Activated CD8-positive, alpha-beta T cell treated with anti-CD3 and anti-CD28 coated beads for 36 hours (primary cell): ENCODE results near the gene INPP5F. TPM values are rescaled to one million over a fixed set of nuclear protein-coding genes. Genes with fewer than 3 reads are reported as not detected.

Experiments
- ATAC-seq: fragments of 200-7000 bp; cut with Tn5 transposase; one replicate; pipeline ENCODE4 v1.10.0; 2021; ENCODE audit warnings: mild to moderate bottlenecking, moderate library complexity
- CTCF ChIA-PET: fragments of 350-600 bp; sonication (Branson Sonifier 250); formaldehyde crosslinking; loops from one replicate; lab custom pipeline; 2021; ENCODE audit warnings: antibody characterized with exemption; lab: Charles Lee
- POLR2A ChIA-PET: fragments of 350-600 bp; sonication (Branson Sonifier 250); formaldehyde crosslinking; loops from one replicate; lab custom pipeline; 2021; ENCODE audit warnings: antibody characterized with exemption; lab: Charles Lee
- DNase-seq: peaks from one replicate; pipeline ENCODE4 v3.0.0-alpha.2; 2020
- H3K27ac Mint-ChIP-seq: one replicate; pipeline ENCODE4 v1.8.0; 2021; ENCODE audit warnings: mild to moderate bottlenecking, mixed read lengths
- H3K27me3 Mint-ChIP-seq: one replicate; pipeline ENCODE4 v1.8.0; 2021; ENCODE audit warnings: mixed read lengths
- H3K36me3 Mint-ChIP-seq: one replicate; pipeline ENCODE4 v1.8.0; 2021; ENCODE audit warnings: low read depth, mixed read lengths
- H3K4me1 Mint-ChIP-seq: one replicate; pipeline ENCODE4 v1.8.0; 2021; ENCODE audit warnings: low read depth, mixed read lengths
- H3K4me3 Mint-ChIP-seq: one replicate; pipeline ENCODE4 v1.8.0; 2021; ENCODE audit warnings: mild to moderate bottlenecking, moderate library complexity, mixed read lengths
- H3K9me3 Mint-ChIP-seq: one replicate; pipeline ENCODE4 v1.8.0; 2021; ENCODE audit warnings: mixed read lengths
- intact Hi-C: fragments of 100-400 bp; cut with micrococcal nuclease; formaldehyde crosslinking; loops from one replicate; pipeline ENCODE4 v1.10.0; 2022
- total RNA-seq, 2 experiments: library from RNA; stranded (reverse); gene quantifications; one replicate each; pipeline ENCODE4 v1.2.3, GENCODE V29; 2021
- TF ChIP-seq, protein P1 (sequence below): fragments of 200-600 bp; IDR thresholded peaks from one replicate; pipeline ENCODE4 v1.8.0; 2022; ENCODE audit warnings: antibody characterized with exemption, mild to moderate bottlenecking

The INPP5F gene
- total RNA-seq, 2 experiments from 2014 or later, result 10.7 TPM

DNA sequence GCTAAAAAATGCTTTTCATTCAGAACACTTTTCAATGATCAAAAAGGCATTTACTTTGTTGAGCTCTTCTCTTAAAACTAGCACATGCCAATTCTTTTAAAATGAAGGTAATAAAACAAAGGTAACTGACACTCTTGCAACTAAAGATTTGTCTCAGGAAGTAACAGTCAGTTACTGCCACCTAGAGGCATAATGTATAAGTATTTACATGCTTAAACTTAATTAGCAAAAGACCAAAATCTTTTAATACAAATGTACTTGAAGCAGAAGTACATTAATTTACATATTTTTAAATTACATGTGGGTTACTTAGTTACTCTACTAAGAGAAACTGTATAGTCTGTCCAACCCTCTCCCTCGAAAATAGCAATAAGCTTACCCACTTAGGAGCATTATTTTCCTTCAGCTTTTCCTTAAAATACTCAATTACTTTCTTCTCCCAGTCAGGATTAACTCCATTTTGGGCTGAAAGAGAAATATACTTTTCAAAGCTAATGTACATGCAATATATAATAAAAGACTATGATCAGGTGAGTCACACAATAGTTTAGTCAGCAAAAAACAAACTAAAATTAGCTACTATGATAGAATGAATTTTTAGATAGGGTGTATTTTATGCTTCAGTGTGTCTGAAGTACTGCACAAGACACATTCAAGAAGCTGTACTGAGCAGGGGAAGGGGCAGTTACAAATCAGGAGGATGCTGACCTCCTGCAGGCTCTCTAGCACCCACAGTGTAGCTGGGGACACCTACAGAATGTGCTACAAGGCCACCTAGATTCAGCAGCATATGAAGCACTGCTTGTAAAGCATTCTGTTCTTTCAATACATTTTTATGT, 133.8 kb downstream of the INPP5F start:
- ATAC-seq, result peak; percentile 55
- no peak for DNase-seq
- H3K4me1 Mint-ChIP-seq, result peaks cover 40% of the 10 kb centered on the region

DNA sequence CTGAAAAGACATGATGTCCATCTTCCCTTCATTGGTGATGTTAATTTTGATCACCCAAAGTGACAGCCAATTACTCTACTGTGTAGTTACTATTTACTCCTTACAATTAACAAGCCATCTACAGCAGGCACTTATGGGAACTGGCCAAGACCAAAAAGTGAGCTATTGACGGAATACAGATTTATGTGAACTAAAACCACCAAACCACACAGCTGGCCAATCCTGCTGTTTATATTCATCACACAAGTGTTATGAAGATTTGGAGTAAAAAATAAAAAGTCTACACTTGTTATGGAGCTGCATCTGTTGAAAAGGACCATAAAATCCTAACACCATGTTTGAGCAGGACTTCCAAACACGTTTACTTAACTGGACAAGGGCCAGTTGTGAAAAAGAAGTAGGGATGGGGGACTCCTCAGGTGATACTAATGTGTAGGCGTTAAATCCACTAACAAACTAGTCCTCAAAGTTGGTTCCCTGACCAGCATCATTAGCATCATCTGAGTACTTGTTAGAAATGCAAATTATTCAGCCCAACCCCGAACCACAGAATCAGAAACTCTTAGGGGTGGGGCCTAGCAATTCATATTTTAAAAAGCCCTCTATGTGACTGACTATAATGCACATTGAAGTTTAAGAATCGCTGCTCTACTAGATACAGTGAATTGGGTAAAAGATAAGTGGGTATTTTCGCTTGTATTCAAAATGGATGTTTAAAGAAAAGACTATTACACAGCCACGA, 135.2 kb downstream of the INPP5F start:
- peaks cover 48% of the 10 kb centered on the region for H3K4me1 Mint-ChIP-seq

More for the DNA sequence above, 133.8 kb downstream of the INPP5F start:
- no peak overlapping the region for H3K4me3 Mint-ChIP-seq
- intact Hi-C loops, result loop anchor here (5.0 kb wide), 1 partner anchor 107 kb away; no protein-coding TSS in a partner anchor
- peak overlapping the region; percentile 10 for H3K27ac Mint-ChIP-seq
- POLR2A ChIA-PET, result interaction anchor here (1.3 to 1.7 kb wide), 3 partner anchors 10 to 173 kb away, joined by 3 to 12 read pairs (median 6); partner anchors contain the start of gene MCMBP
- no peaks in the 10 kb centered on the region for H3K27me3 Mint-ChIP-seq
- peaks cover 30% of the 10 kb centered on the region for H3K36me3 Mint-ChIP-seq
- H3K9me3 Mint-ChIP-seq, result peaks cover 6% of the 10 kb centered on the region
- CTCF ChIA-PET, result interaction anchor here (0.6 to 4.4 kb wide), 53 partner anchors 8 to 316 kb away, joined by 3 to 69 read pairs (median 4); partner anchors contain the start of genes INPP5F, MCMBP and SEC23IP
- TF ChIP-seq, protein P1, sequence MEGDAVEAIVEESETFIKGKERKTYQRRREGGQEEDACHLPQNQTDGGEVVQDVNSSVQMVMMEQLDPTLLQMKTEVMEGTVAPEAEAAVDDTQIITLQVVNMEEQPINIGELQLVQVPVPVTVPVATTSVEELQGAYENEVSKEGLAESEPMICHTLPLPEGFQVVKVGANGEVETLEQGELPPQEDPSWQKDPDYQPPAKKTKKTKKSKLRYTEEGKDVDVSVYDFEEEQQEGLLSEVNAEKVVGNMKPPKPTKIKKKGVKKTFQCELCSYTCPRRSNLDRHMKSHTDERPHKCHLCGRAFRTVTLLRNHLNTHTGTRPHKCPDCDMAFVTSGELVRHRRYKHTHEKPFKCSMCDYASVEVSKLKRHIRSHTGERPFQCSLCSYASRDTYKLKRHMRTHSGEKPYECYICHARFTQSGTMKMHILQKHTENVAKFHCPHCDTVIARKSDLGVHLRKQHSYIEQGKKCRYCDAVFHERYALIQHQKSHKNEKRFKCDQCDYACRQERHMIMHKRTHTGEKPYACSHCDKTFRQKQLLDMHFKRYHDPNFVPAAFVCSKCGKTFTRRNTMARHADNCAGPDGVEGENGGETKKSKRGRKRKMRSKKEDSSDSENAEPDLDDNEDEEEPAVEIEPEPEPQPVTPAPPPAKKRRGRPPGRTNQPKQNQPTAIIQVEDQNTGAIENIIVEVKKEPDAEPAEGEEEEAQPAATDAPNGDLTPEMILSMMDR, result peak; percentile 83

DNA sequence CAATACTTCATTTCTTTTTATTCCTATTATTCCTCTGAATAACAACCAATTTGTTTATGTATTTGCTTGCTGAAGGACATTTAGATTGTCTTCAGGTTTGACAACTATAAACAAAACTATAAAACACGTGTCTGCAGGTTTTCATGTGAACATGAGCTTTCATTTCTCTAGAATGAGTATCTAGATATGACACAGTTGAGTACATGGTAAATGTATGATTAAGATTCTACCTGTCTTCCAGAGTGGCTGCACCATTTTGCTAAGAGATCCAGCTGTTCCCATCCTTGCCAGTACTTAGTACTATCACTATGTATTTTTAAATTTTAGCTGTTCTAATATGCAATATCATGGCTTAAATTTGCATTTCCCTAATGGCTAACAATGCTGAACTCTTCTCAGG, 136.7 kb downstream of the INPP5F start:
- intact Hi-C loops, result loop anchor here (5.0 kb wide), 1 partner anchor 110 kb away; no protein-coding TSS in a partner anchor
- Mint-ChIP-seq H3K4me3 (no peak overlapping the region), H3K4me1 (peaks cover 56% of the 10 kb centered on the region), H3K27ac (no peak overlapping the region), H3K36me3 (peaks cover 37% of the 10 kb centered on the region), H3K27me3 (no peaks in the 10 kb centered on the region), H3K9me3 (peaks cover 7% of the 10 kb centered on the region)
- POLR2A ChIA-PET, result interaction anchor here (0.6 to 2.8 kb wide), 3 partner anchors 9 to 180 kb away, joined by 3 to 21 read pairs (median 3); partner anchors contain the start of gene MCMBP
- DNase-seq (no peak), ATAC-seq (no peak)
- TF ChIP-seq, protein P1, result no peak
- CTCF ChIA-PET, result interaction anchor here (1.0 to 2.7 kb wide), 3 partner anchors 10 to 319 kb away, joined by 3 to 10 read pairs (median 3); partner anchors contain the start of gene MCMBP

More for the DNA sequence above, 135.2 kb downstream of the INPP5F start:
- TF ChIP-seq, protein P1, result no peak
- no peak overlapping the region for H3K27ac Mint-ChIP-seq
- no peaks in the 10 kb centered on the region for H3K27me3 Mint-ChIP-seq
- ATAC-seq, result peak; percentile 53
- no peak for DNase-seq
- peaks cover 35% of the 10 kb centered on the region for H3K36me3 Mint-ChIP-seq
- POLR2A ChIA-PET, result interaction anchor here (2.8 kb wide), 1 partner anchor 11 kb away, joined by 21 read pairs; the partner anchor contains the start of gene MCMBP
- H3K4me3 Mint-ChIP-seq, result no peak overlapping the region
- peaks cover 7% of the 10 kb centered on the region for H3K9me3 Mint-ChIP-seq
- CTCF ChIA-PET, result interaction anchor here (0.6 to 4.4 kb wide), 8 partner anchors 10 to 176 kb away, joined by 3 to 69 read pairs (median 9); partner anchors contain the start of genes INPP5F and MCMBP
- intact Hi-C loops, result loop anchor here (5.0 kb wide), 1 partner anchor 109 kb away; no protein-coding TSS in a partner anchor

DNA sequence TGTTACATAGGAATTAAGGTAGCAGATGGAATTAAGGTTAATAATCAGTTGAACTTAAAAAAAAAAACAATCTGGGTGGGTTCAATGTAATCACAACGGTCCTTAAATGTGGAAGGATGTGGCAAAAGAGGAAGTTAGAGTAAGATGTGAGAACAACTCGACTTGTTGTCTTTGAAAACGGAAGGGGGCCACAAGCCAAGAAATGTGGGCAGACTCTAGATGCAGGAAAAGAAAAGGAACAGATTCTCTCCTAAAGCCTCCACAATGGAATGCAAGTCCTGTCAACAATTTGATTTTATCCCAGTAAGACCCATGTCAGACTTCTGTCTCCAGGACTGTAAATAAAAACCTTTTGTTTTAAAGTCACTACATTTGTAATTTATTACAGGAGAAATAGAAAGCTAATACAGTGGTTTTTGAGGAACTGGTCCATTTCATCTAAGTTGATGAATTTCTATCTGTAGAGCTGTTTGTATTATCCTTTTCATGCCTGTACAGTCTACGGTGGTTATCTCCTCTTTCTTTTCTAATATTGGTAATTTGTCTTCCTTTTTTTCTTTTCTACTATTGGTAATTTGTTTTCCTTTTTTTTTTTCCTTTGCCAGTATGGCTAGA, 138.2 kb downstream of the INPP5F start:
- Mint-ChIP-seq H3K4me3 (no peak overlapping the region), H3K9me3 (peaks cover 7% of the 10 kb centered on the region), H3K27ac (no peak overlapping the region), H3K4me1 (peaks cover 65% of the 10 kb centered on the region), H3K27me3 (no peaks in the 10 kb centered on the region), H3K36me3 (peaks cover 39% of the 10 kb centered on the region)
- ATAC-seq (no peak), DNase-seq (no peak)
- CTCF ChIA-PET, result interaction anchor here (1.9 to 2.7 kb wide), 3 partner anchors 8 to 178 kb away, joined by 5 to 11 read pairs (median 10); partner anchors contain the start of gene MCMBP
- intact Hi-C loops, result loop anchor here (5.0 kb wide), 1 partner anchor 112 kb away; no protein-coding TSS in a partner anchor
- TF ChIP-seq, protein P1, result no peak
- POLR2A ChIA-PET, result no interaction called here
